Uterus (tissue), 4 donors: Measurements from ENCODE around the gene SYCE1L. TPM values are rescaled to one million over a fixed set of nuclear protein-coding genes. Genes with fewer than 3 reads are reported as not detected.
"Not testable (repeated sequence)": the region's sequence is repeated elsewhere in the genome, so short reads cannot be mapped to it uniquely, and the experiment has no call there.

Experiments used
- DNase-seq, 2 donors: peaks; one replicate each; pipeline ENCODE4 v3.0.0-alpha.2; 2019 to 2020
- H3K27ac ChIP-seq, 2 donors: fragments of 200-600 bp; sonication (generic); 1 replicate in 1 of 2; 2 replicates in 1 of 2; pipeline ENCODE4 v1.5.1; 2016 to 2018
- H3K27me3 ChIP-seq, 2 donors: fragments of 200-600 bp; sonication (generic); one replicate each; pipeline ENCODE4 v1.5.1; 2018 to 2019; ENCODE audit warnings: control low read depth in 1 of 2
- H3K36me3 ChIP-seq, 2 donors: fragments of 200-600 bp; sonication (generic); one replicate each; pipeline ENCODE4 v1.5.1; 2019; ENCODE audit warnings: control low read depth in 1 of 2
- H3K4me1 ChIP-seq, 2 donors: fragments of 200-600 bp; sonication (generic); one replicate each; pipeline ENCODE4 v1.5.1; 2018 to 2019; ENCODE audit warnings: control low read depth in 1 of 2
- H3K4me3 ChIP-seq, 2 donors: fragments of 200-600 bp; sonication (generic); 1 replicate in 1 of 2; 2 replicates in 1 of 2; pipeline ENCODE4 v1.5.1; 2018 to 2019; ENCODE audit warnings: mild to moderate bottlenecking in 1 of 2
- H3K9me3 ChIP-seq, 2 donors: fragments of 200-600 bp; sonication (generic); one replicate each; pipeline ENCODE4 v1.5.1; 2019; ENCODE audit warnings: control low read depth in 1 of 2
- CTCF ChIP-seq, 4 experiments: fragments of 200-600 bp in 2 of 4; fragments of 450-650 bp in 2 of 4; sonication (generic) in 2 of 4; IDR thresholded peaks; one replicate each; pipeline ENCODE4 v1.5.1; 2016 to 2019; ENCODE audit warnings: antibody characterized with exemption in 4 of 4, mild to moderate bottlenecking in 2 of 4, moderate library complexity in 1 of 4
- POLR2A ChIP-seq, 2 donors: fragments of 450-650 bp; IDR thresholded peaks; one replicate each; pipeline ENCODE4 v1.6.1; 2016; ENCODE audit warnings: antibody characterized with exemption in 2 of 2, mild to moderate bottlenecking in 1 of 2, moderate library complexity in 1 of 2
- intact Hi-C: fragments of 100-400 bp; cut with DNase I; formaldehyde crosslinking; loops from one replicate; pipeline ENCODE4 v1.15.1; 2023; ENCODE audit warnings: low total_unique reads
- total RNA-seq, 4 donors: library from RNA; depleted of rRNA in 3 of 4; stranded (reverse); fragments of >200 nt in 3 of 4; gene quantifications; one replicate each; pipeline versions ENCODE4 v1.1.0 to v1.2.4, GENCODE V29; 2014 to 2023
- donor health status: DM: yes; HTN: yes; CAD: no.

Gene SYCE1L
- total RNA-seq, 4 donors from 2014 or later = 0.48 to 11.4 TPM; not detected in 2

- H3K9me3 ChIP-seq = no peaks in the 10 kb centered on the region
- TF ChIP-seq POLR2A (IDR thresholded peaks at IDR 0.05) = no peak
- no peak for TF ChIP-seq CTCF (IDR thresholded peaks at IDR 0.05)
- DNase-seq = no peak
- H3K4me1 ChIP-seq = no peaks in the 10 kb centered on the region
- H3K4me3 ChIP-seq = no peak overlapping the region
- no peak overlapping the region for H3K27ac ChIP-seq
- no peaks in the 10 kb centered on the region for H3K27me3 ChIP-seq
- no peaks in the 10 kb centered on the region for H3K36me3 ChIP-seq
- intact Hi-C loops = no loop called here
Measured at GRCh38 chr16:77172951-77173350, 26.3 kb upstream of the SYCE1L start.

- Histone ChIP-seq H3K27ac (no peak overlapping the region), H3K36me3 (no peaks in the 10 kb centered on the region), H3K4me3 (no peak overlapping the region), H3K27me3 (no peaks in the 10 kb centered on the region), H3K9me3 (no peaks in the 10 kb centered on the region), H3K4me1 (no peaks in the 10 kb centered on the region)
- DNase-seq = no peak
- TF ChIP-seq POLR2A (IDR thresholded peaks at IDR 0.05) (no peak), CTCF (IDR thresholded peaks at IDR 0.05) (no peak)
- intact Hi-C loops = no loop called here
Measured at GRCh38 chr16:77183137-77183536, 16.1 kb upstream of the SYCE1L start.

- intact Hi-C loops, H3K9me3 ChIP-seq, H3K4me3 ChIP-seq, DNase-seq, H3K27ac ChIP-seq, H3K36me3 ChIP-seq, H3K4me1 ChIP-seq, H3K27me3 ChIP-seq: not testable (repeated sequence)
Measured at GRCh38 chr16:77186298-77186697, 12.9 kb upstream of the SYCE1L start.

- no peak for TF ChIP-seq POLR2A (IDR thresholded peaks at IDR 0.05)
- no peak for TF ChIP-seq CTCF (IDR thresholded peaks at IDR 0.05)
- Histone ChIP-seq H3K9me3 (no peaks in the 10 kb centered on the region), H3K27ac (peak overlapping the region; percentile 94 to 95), H3K36me3 (no peaks in the 10 kb centered on the region), H3K4me3 (peak overlapping the region; percentile 69 to 97), H3K4me1 (no peaks in the 10 kb centered on the region), H3K27me3 (no peaks in the 10 kb centered on the region)
- no peak for DNase-seq
- intact Hi-C loops = no loop called here
Measured at GRCh38 chr16:77190190-77190477, 9.1 kb upstream of the SYCE1L start.

GRCh38 chr16:77190478-77191258 lies 8.5 kb upstream of the SYCE1L start, which contains the start of gene MON1B:
MON1B (plus strand) TSS chr16:77191190; CDS start chr16:77191486, 296 bp downstream.
- Histone ChIP-seq H3K27ac (peak within 1 kb of the TSS; percentile 94 to 95), H3K4me1 (no peaks in the 10 kb centered on the region), H3K4me3 (peak within 1 kb of the TSS; percentile 69 to 97), H3K9me3 (no peaks in the 10 kb centered on the region), H3K36me3 (no peaks in the 10 kb centered on the region), H3K27me3 (no peaks in the 10 kb centered on the region)
- peak; percentile 96 to 99 for DNase-seq
- TF ChIP-seq CTCF (IDR thresholded peaks at IDR 0.05) = peak in 1 of 4 experiments; percentile 23
- TF ChIP-seq POLR2A (IDR thresholded peaks at IDR 0.05) = peak; percentile 49 to 80
- intact Hi-C loops = no loop called here
